Esophagus (tissue), 2 donors: ENCODE data around the gene ZFP30. TPM values are rescaled to one million over a fixed set of nuclear protein-coding genes. Genes with fewer than 3 reads are reported as not detected.

Source experiments
- H3K27ac ChIP-seq, 2 donors: one replicate each; pipeline ENCODE4 v1.5.1; 2013; ENCODE audit warnings: low read depth in 2 of 2, mild to moderate bottlenecking in 2 of 2, inconsistent platforms in 1 of 2, low read length in 1 of 2, moderate library complexity in 1 of 2
- H3K27me3 ChIP-seq, 2 donors: one replicate each; pipeline ENCODE4 v1.6.1; 2013; ENCODE audit warnings: low read length in 2 of 2, control low read depth in 1 of 2, mild to moderate bottlenecking in 1 of 2; ENCODE audit not compliant: insufficient read depth in 2 of 2, control insufficient read depth in 1 of 2
- H3K36me3 ChIP-seq, 2 donors: one replicate each; pipeline ENCODE4 v1.6.1; 2013; ENCODE audit warnings: low read length in 1 of 2; ENCODE audit not compliant: control insufficient read depth in 2 of 2, insufficient read depth in 2 of 2
- H3K4me1 ChIP-seq, 2 donors: one replicate each; pipeline ENCODE4 v1.6.1; 2013; ENCODE audit warnings: low read length in 1 of 2; ENCODE audit not compliant: control insufficient read depth in 2 of 2, insufficient read depth in 2 of 2
- H3K4me3 ChIP-seq, 2 donors: one replicate each; pipeline ENCODE4 v1.5.1; 2013; ENCODE audit warnings: low read length in 2 of 2, mild to moderate bottlenecking in 2 of 2, low read depth in 1 of 2, moderate library complexity in 1 of 2
- H3K9me3 ChIP-seq, 2 donors: one replicate each; pipeline ENCODE4 v1.6.1; 2013; ENCODE audit warnings: mild to moderate bottlenecking in 2 of 2, low read depth in 1 of 2, low read length in 1 of 2, moderate library complexity in 1 of 2; ENCODE audit not compliant: control insufficient read depth in 2 of 2, insufficient read depth in 1 of 2
- WGBS, 2 donors: extraction: QIAGEN DNeasy Blood & Tissue Kit; methylation state at CpG; one replicate each; pipeline ENCODE4 v1.1.7; 2013; 5-methylcytosine and 5-hydroxymethylcytosine counted together
- polyA plus RNA-seq, 2 donors: library from polyadenylated mRNA; stranded (reverse); fragments of 200-250 nt; gene quantifications; one replicate each; pipeline ENCODE4 v1.2.3, GENCODE V29; 2013
- donor health status: healthy with polysubstance abuse.
- donor health status: Bipolar disorder and iron deficiency.

ZFP30 gene
- polyA plus RNA-seq, 2 donors, result 2.2 to 2.7 TPM

DNA sequence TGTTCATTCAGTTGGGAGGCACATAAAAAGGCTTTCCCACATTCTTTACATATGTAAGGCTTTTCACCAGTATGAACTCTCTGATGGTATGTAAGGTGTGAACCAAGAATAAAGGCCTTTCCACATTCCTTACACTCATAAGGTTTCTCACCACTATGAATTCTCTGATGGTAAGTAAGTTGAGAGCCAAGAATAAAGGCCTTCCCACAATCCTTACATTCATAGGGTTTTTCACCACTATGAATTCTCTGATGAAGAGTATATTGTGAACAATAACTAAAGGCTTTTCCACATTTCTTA lies 89.9 kb downstream of the ZFP30 start:
- H3K27me3 ChIP-seq, result no peaks in the 10 kb centered on the region
- H3K9me3 ChIP-seq, result peaks cover 19% of the 10 kb centered on the region in 2 donors
- H3K27ac ChIP-seq, result no peak overlapping the region
- H3K4me1 ChIP-seq, result no peaks in the 10 kb centered on the region
- no peak overlapping the region for H3K4me3 ChIP-seq
- H3K36me3 ChIP-seq, result peaks cover 0 to 8% of the 10 kb centered on the region in 2 donors

DNA sequence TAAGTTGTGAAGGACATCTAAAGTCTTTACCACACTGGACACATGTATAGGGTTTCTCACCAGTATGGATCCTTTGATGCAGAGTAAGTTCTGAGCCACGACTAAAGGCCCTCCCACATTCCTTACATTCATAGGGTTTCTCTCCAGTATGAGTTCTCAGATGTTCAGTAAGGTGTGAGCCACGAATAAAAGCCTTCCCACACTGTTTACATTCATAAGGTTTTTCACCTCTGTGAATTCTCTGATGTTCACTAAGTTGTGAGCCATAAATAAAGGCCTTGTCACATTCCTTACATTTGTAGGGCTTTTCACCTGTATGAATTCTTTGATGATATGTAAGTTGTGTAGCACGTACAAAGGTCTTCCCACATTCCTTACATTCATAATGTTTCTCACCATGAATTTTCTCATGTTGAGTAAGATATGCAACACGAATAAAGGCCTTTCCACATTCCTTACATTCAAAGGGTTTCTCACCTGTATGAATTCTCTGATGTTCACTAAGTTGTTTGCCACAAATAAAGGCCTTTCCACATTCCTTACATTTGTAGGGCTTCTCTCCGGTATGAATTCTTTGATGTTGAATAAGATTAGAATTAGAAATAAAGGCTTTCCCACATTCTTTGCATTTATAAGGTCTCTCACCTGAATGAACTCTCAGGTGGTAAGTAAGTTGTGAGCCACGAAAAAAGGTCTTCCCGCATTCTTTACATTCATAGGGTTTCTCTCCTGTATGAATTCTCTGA lies 90.5 kb downstream of the ZFP30 start:
- Histone ChIP-seq H3K9me3 (peaks cover 17 to 18% of the 10 kb centered on the region in 2 donors), H3K27me3 (no peaks in the 10 kb centered on the region), H3K36me3 (peaks cover 0 to 6% of the 10 kb centered on the region in 2 donors), H3K4me1 (no peaks in the 10 kb centered on the region), H3K4me3 (no peak overlapping the region), H3K27ac (no peak overlapping the region)
- WGBS, 2 donors, result 93% methylated on average over 7 of the region's 7 CpGs

Other genes starting within 250 kb of the ZFP30 start
- 1 to 10 TPM in 1 of 2 donors, under 1 TPM in 1; 0.89 to 1.1 TPM for gene ZNF569, start 188.0 kb downstream of the ZFP30 start, polyA plus RNA-seq
- gene ZNF570, start 186.1 kb downstream of the ZFP30 start, polyA plus RNA-seq, result under 1 TPM; 0.69 to 0.71 TPM
- 1 to 10 TPM; 1.7 to 4.1 TPM for gene ZNF793, start 148.5 kb downstream of the ZFP30 start, polyA plus RNA-seq
- 1 to 10 TPM; 1.6 to 2.4 TPM for gene ZNF571, start 60.7 kb downstream of the ZFP30 start, polyA plus RNA-seq
- gene ZNF540, start 60.6 kb downstream of the ZFP30 start, polyA plus RNA-seq, result 1 to 10 TPM; 1.1 to 1.6 TPM
- 1 to 10 TPM; 2.1 to 2.5 TPM for gene ZNF607, start 64.3 kb upstream of the ZFP30 start, polyA plus RNA-seq
- gene ZNF573, start 124.1 kb upstream of the ZFP30 start, polyA plus RNA-seq, result 1 to 10 TPM in 1 of 2 donors, under 1 TPM in 1; 0.60 to 1.2 TPM